Measurements from ENCODE around the gene ARHGAP19.
"Not testable (repeated sequence)": the region's sequence is repeated elsewhere in the genome, so short reads cannot be mapped to it uniquely, and the experiment has no call there.

Gene ARHGAP19

DNA sequence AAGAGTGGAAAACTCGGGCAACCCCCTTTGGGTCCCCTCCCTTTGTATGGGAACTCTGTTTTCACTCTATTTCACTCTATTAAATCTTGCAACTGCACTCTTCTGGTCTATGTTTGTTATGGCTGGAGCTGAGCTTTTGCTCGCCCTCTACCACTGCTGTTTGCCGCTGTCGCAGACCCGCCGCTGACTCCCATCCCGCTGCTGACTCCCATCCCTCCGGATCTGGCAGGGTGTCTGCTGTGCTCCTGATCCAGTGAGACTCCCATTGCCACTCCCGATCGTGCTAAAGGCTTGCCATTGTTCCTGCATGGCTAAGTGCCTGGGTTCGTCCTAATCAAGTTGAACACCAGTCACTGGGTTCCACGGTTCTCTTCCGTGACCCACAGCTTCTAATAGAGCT, 2.4 kb downstream of the ARHGAP19 start:
- H3K79me2 ChIP-seq; H3K9ac ChIP-seq; H2AFZ ChIP-seq; H3K9me3 ChIP-seq (ENCODE audit: control insufficient read depth, low read length); H3K4me2 ChIP-seq (ENCODE audit: low read length); H3K4me1 ChIP-seq; H3K36me3 ChIP-seq (ENCODE audit: control insufficient read depth, insufficient read depth, low read length); H3K4me3 ChIP-seq (ENCODE audit: low read depth, low read length); H3K27ac ChIP-seq; H3K27me3 ChIP-seq (ENCODE audit: control insufficient read depth, insufficient read depth, low read length): not testable (repeated sequence)

GRCh38 chr10:97280783-97281182, 11.7 kb downstream of the ARHGAP19 start:
- no peak overlapping the region for H3K27ac ChIP-seq
- no peak overlapping the region for H3K4me3 ChIP-seq (ENCODE audit: low read depth, low read length)
- H3K9me3 ChIP-seq (ENCODE audit: control insufficient read depth, low read length): no peaks in the 10 kb centered on the region
- H3K9ac ChIP-seq: no peak overlapping the region
- H3K27me3 ChIP-seq (ENCODE audit: control insufficient read depth, insufficient read depth, low read length): no peaks in the 10 kb centered on the region
- no peak overlapping the region for H3K4me2 ChIP-seq (ENCODE audit: low read length)
- no peak for TF ChIP-seq CTCF (IDR thresholded peaks at IDR 0.05)
- H3K36me3 ChIP-seq (ENCODE audit: control insufficient read depth, insufficient read depth, low read length): no peaks in the 10 kb centered on the region
- peaks cover 7% of the 10 kb centered on the region for H3K4me1 ChIP-seq
- H2AFZ ChIP-seq: no peak overlapping the region
- H3K79me2 ChIP-seq: no peaks in the 10 kb centered on the region

- H3K4me3 ChIP-seq (ENCODE audit: low read depth, low read length): no peak overlapping the region
- no peak overlapping the region for H3K9ac ChIP-seq
- no peak for TF ChIP-seq CTCF (IDR thresholded peaks at IDR 0.05)
- H2AFZ ChIP-seq: peak overlapping the region; percentile 57
- H3K9me3 ChIP-seq (ENCODE audit: control insufficient read depth, low read length): no peaks in the 10 kb centered on the region
- H3K4me1 ChIP-seq: peaks cover 7% of the 10 kb centered on the region
- H3K79me2 ChIP-seq: peaks cover under 1% of the 10 kb centered on the region
- no peaks in the 10 kb centered on the region for H3K36me3 ChIP-seq (ENCODE audit: control insufficient read depth, insufficient read depth, low read length)
- peak overlapping the region; percentile 61 for H3K27ac ChIP-seq
- no peaks in the 10 kb centered on the region for H3K27me3 ChIP-seq (ENCODE audit: control insufficient read depth, insufficient read depth, low read length)
- no peak overlapping the region for H3K4me2 ChIP-seq (ENCODE audit: low read length)
Observed at GRCh38 chr10:97279121-97279815, 13.2 kb downstream of the ARHGAP19 start.

- TF ChIP-seq CTCF (IDR thresholded peaks at IDR 0.05): peak; percentile 75
- H3K36me3 ChIP-seq (ENCODE audit: control insufficient read depth, insufficient read depth, low read length): no peaks in the 10 kb centered on the region
- H3K9ac ChIP-seq: no peak overlapping the region
- no peak overlapping the region for H3K4me2 ChIP-seq (ENCODE audit: low read length)
- H3K9me3 ChIP-seq (ENCODE audit: control insufficient read depth, low read length): no peaks in the 10 kb centered on the region
- no peaks in the 10 kb centered on the region for H3K27me3 ChIP-seq (ENCODE audit: control insufficient read depth, insufficient read depth, low read length)
- peaks cover 7% of the 10 kb centered on the region for H3K4me1 ChIP-seq
- H3K79me2 ChIP-seq: peaks cover 8% of the 10 kb centered on the region
- peak overlapping the region; percentile 61 for H3K27ac ChIP-seq
- H3K4me3 ChIP-seq (ENCODE audit: low read depth, low read length): no peak overlapping the region
- peak overlapping the region; percentile 57 for H2AFZ ChIP-seq
Observed at GRCh38 chr10:97278491-97278989, 13.9 kb downstream of the ARHGAP19 start.

GRCh38 chr10:97277551-97277950, 14.9 kb downstream of the ARHGAP19 start:
- no peak overlapping the region for H3K9ac ChIP-seq
- H3K4me2 ChIP-seq (ENCODE audit: low read length): no peak overlapping the region
- H3K9me3 ChIP-seq (ENCODE audit: control insufficient read depth, low read length): no peaks in the 10 kb centered on the region
- peaks cover 7% of the 10 kb centered on the region for H3K4me1 ChIP-seq
- H2AFZ ChIP-seq: no peak overlapping the region
- H3K36me3 ChIP-seq (ENCODE audit: control insufficient read depth, insufficient read depth, low read length): no peaks in the 10 kb centered on the region
- TF ChIP-seq CTCF (IDR thresholded peaks at IDR 0.05): no peak
- H3K27ac ChIP-seq: no peak overlapping the region
- H3K27me3 ChIP-seq (ENCODE audit: control insufficient read depth, insufficient read depth, low read length): no peaks in the 10 kb centered on the region
- no peak overlapping the region for H3K4me3 ChIP-seq (ENCODE audit: low read depth, low read length)
- H3K79me2 ChIP-seq: peaks cover 9% of the 10 kb centered on the region

Data from parathyroid adenoma (tissue), 2 donors.